HL-60/S4 treated with retinoic acid at 250 ng/mL for 4 days and 3 days (cell line): ENCODE measurements around the gene NDUFA7.
"Not testable (repeated sequence)": the region's sequence is repeated elsewhere in the genome, so short reads cannot be mapped to it uniquely, and the experiment has no call there.

Experiments used
- in situ Hi-C: fragments of 300-500 bp; cut with MboI; formaldehyde crosslinking; loops from 2 replicates; pipeline ENCODE4 v1.7.0; 2022; ENCODE audit warnings: low sequenced_read_pairs

The NDUFA7 gene

DNA sequence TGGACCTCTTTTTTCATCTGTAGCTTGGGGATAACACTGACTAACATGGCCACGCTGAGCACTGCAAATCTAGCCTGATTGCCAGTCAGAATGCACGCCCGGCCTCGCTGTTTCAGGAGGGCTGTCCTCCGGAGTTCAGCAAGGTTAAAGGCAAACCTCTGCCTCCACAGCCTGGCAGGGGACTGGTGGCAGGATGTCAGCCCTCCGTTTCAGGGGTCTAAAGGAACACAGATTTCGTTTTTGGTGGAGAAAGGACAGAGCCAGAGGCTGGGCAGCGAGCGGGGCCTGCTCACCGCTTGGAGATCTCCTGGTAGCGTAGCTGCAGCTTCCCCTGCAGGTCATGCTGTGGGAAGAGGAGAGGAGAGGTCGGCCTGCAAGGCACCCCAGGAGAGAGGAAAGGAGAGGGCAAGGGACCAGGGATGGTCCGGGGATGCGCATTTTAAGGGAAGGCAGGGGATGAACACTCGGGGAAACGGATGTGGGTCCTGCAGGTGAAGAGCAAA, 560 bp downstream of the NDUFA7 start:
- in situ Hi-C loops = no loop called here

- in situ Hi-C loops = no loop called here
These were observed 1.2 kb downstream of the NDUFA7 start for GRCh38 chr19:8319807-8320520.

GRCh38 chr19:8318835-8319234, 2.3 kb downstream of the NDUFA7 start:
- in situ Hi-C loops = not testable (repeated sequence)

DNA sequence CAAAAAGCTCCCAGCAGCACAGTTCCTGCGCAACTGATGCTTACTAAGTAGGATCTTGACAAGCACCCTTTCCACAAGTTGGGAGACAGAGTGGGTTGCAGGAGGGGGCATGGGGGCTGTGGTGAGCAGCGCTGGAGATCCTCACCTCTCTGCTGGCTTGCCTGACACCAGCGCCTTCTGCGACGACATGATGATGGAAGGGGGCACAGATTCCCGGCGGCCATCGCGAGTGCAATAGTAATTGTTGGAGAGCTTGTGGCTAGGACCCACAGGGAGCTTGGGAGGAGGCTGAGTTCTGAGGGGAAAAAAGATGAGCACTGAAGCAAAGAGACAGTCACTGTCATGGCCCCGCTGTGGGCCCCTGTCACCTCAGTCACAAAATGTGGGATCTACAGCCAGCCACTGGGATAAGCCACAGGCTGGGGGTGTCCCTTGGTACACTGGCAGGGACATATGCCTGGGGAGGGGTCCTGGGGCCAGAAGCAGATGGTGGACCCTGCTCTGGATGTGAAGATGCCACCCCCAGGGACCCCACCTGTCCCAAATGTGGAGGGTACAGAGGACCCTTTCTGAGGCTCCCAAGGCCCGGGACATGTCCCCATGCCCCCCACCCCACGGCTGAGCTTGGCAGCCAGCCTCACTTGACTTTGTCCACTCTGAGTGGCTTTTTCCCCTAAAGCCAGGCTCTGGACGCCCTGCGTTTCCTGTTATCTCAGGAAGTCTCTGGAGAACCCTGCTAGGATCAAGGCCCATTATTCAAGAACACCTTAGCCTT, 4.6 kb downstream of the NDUFA7 start:
- in situ Hi-C loops = no loop called here

GRCh38 chr19:8314981-8315640, 6.1 kb downstream of the NDUFA7 start:
- in situ Hi-C loops = not testable (repeated sequence)

DNA sequence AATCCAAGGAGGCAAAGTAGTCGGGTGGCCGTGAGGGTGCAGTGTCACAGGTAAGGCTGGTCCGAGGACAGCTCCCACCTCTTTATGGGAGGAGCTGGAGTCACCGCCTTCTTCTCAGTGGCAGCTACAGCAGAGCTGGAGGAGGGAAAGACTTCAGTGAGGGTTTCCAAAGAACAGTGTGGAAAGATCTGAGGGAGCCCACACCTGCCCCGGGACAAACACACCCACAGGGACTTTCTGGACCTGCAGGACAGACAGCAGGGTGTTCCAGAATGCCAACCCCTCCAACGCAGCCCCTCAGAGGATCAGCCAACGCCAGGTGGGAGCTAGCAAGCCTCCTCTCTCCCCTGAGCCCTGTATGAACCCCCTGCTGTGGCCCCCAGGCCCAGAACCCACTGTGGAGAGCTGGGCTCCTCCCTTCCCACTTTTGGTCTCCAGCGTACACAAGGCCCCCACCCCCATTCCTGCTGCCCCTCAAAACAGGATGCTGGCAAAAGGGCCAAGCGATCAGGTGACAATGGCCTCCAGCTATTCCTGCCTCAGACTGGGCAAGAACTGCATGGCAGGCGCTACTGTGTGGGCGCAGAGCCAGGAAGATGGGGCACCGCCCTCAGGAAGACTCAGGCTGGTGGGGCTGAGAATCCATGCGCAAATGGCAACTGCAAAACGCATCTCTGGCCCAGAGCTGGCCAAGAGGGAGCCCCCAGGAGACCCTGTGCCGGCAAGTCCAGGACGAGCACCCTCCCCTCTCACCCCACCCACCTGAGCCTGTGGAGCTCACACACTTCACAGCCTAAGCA, 9.5 kb downstream of the NDUFA7 start:
- in situ Hi-C loops = no loop called here

DNA sequence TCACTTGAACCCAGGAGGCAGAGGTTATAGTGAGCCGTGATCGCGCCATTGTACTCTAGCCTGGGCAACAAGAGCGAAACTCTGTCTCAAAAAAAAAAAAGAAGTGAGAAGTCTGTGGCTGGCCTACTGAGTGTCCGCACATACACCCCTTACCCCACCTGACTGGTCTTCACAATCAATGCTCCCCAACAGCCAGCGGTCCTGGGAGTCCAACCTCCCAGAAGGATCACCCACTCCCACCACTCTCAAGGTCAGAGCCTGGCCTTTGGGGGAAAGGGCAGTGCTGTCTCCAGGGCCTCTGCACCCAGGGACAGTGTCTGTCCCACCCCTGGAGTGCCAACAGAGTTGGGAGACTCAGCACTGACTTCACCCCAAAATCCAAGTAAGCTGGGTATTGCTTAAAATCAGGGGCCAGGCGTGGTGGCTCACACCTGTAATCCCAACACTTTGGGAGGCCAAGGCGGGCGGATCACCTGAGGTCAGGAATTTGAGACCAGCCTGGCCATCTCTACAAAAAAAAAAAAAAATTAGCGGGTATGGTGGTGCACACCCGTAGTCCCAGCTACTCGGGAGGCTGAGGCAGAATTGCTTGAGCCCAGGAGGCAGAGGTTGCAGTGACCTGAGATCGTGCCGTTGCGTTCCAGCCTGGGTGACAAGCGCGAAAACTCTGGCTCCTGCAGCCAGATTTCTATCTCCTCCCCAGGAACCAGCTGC, 10.7 kb downstream of the NDUFA7 start:
- in situ Hi-C loops = no loop called here

DNA sequence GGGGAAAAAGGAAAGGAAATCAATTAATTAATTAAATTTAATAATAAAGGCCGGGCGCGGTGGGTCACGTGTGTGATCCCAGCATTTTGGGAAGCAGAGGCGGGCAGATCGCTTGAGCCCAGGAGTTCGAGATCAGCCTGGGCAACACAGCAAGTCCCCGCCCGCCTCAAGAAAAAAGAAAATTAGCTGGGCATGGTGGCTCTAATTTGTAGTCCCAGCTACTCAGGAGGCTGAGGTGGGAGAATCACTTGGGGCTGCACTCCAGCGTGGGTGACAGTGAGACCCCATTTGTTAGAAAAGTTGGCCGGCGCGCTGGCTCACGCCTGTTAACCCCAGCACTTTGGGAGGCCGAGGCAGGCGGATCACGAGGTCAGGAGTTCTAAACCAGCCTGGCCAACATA, 12.3 kb downstream of the NDUFA7 start:
- in situ Hi-C loops = no loop called here

GRCh38 chr19:8307965-8308866, 13.0 kb downstream of the NDUFA7 start, which contains the start of gene CD320:
Gene CD320, minus strand, starts transcription at chr19:8308358. Its CDS starts 68 bp downstream, at chr19:8308290.
- in situ Hi-C loops = no loop called here

DNA sequence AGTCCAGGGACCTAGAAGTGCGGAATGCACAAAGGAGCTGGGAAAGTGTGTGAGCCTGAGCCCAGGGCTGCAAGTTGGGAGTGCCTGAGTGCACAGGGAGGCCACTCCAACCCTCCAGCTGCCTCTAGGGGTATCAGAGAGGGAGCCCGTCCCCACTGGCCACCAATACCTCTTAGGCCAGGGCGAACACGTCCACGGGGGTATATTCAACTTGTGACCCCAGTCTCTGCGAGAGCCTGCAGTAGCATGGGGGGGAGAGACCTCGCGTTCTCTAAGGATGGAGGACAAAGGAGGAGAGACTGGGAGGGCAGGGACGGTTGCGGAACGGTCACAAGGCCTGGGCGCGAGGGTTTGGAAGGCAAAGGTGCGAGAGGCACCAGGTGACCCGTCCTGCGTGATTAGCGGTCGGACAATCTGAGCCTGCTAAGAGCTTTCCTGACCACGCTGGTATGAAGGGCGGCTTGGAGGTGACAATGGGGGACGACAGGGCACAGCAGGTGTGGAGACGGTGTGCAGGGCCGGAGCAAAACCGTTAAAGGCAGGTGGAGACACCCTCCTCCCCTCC, 13.7 kb downstream of the NDUFA7 start:
- in situ Hi-C loops = no loop called here

DNA sequence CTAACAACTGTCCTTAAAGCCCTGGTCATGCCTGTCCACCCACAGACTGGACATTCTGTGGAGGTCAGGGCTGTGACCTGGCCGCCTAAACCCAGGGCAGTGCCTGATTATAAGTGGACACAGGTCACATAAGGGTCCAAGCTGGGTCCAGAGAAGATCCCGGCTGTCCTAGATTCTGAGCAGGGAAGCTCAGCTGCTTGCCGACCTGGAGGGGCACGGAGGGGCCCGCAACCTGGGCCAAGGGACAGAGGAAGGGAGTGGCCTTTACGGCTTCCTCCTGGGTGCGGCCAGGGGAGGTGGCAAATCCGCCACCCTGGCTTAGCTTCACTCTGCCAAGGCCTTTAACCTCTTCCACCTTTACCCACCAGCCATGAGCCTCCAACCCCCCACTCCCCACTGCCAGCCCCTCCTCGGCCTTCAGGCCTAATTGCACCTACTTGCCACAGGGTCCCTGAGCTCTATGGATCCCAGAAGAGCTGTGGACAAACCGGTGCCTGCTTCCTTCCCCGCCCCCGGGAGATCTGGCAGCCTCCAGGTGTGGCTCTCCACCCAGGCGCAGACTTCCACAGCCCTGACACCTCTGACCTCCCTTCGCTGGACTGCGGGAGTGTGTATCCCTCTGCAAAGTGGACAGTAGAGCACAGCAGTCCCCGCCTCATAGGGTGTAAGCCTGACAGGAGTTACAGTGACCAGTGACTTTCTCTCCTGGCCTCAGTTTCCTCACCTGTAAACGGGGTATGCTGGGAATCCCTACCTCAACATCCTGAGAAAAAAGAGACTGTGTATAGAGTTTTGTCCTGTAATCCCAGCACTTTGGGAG, 14.7 kb downstream of the NDUFA7 start:
- in situ Hi-C loops = no loop called here

- in situ Hi-C loops = no loop called here
These were observed 15.4 kb downstream of the NDUFA7 start for GRCh38 chr19:8305798-8306197.

GRCh38 chr19:8304841-8305621, 16.1 kb downstream of the NDUFA7 start:
- in situ Hi-C loops = no loop called here

GRCh38 chr19:8302734-8303133, 18.4 kb downstream of the NDUFA7 start:
- in situ Hi-C loops = no loop called here

DNA sequence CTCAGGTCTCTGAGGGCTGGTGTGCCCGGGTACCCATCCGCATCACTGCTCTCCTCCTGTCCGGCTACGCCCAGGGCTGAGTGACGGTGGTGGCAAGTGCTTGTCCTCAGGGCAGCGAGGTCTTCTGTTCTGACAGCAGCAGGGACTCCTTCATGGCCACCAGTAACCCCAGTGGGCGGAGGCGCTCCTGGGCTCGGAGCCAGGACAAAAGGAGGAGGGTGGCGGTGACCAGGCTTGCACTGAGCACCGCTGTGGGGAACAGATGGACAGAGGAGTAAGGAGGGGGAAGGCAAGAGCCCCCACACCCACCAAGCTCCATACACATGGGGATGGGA, 18.9 kb downstream of the NDUFA7 start:
- in situ Hi-C loops = no loop called here

DNA sequence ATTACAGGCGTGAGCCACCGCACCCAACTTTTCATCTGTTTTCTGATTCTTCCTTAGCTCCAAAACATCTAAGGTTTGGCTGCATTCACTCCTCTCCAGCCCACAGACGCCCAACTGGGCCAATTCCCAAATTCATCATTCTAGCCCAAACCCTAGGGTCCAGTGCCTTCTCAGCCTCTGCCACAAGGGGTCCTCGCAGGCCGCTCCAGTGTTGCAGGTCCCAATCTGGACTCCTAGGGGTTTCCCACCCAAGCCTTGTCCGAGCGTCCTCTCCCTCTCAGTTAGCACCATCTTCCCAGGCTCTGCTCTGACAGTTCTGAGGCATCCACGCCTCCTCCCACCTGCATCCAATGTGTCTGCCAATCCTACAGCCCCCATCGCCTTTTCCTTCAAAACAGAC, 29.8 kb downstream of the NDUFA7 start:
- in situ Hi-C loops = not testable (repeated sequence)

DNA sequence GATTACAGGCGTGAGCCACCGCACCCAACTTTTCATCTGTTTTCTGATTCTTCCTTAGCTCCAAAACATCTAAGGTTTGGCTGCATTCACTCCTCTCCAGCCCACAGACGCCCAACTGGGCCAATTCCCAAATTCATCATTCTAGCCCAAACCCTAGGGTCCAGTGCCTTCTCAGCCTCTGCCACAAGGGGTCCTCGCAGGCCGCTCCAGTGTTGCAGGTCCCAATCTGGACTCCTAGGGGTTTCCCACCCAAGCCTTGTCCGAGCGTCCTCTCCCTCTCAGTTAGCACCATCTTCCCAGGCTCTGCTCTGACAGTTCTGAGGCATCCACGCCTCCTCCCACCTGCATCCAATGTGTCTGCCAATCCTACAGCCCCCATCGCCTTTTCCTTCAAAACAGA, 44.7 kb downstream of the NDUFA7 start:
- in situ Hi-C loops = not testable (repeated sequence)
